GM06990 (cell line): ENCODE data around the gene ATXN7L1.

Experiments
- DNase-seq: peaks from one replicate; pipeline ENCODE4 v3.0.0-alpha.2; 2011; ENCODE audit not compliant: insufficient read length; ENCODE audit errors: extremely low read depth
- H3K27me3 ChIP-seq: replicated peaks from 2 replicates; pipeline ENCODE4 v1.6.0; 2011; ENCODE audit warnings: low read length; ENCODE audit not compliant: control insufficient read depth, insufficient read depth
- H3K36me3 ChIP-seq: 2 replicates; pipeline ENCODE4 v1.5.1; 2011; ENCODE audit warnings: low read length; ENCODE audit not compliant: control insufficient read depth, insufficient read depth
- H3K4me3 ChIP-seq: replicated peaks from 2 replicates; pipeline ENCODE4 v1.5.1; 2011; ENCODE audit warnings: low read depth, mild to moderate bottlenecking, control low read depth, low read length
- CTCF ChIP-seq: IDR thresholded peaks from 2 replicates; pipeline ENCODE4 v1.5.1; 2011; ENCODE audit warnings: low read length, control low read depth, mild to moderate bottlenecking, inconsistent platforms; ENCODE audit not compliant: insufficient read depth, poor library complexity, severe bottlenecking

ATXN7L1 gene

GRCh38 chr7:105745681-105746330 lies 130.6 kb downstream of the ATXN7L1 start:
- Histone ChIP-seq H3K4me3 (no peak overlapping the region), H3K27me3 (peaks cover 1% of the 10 kb centered on the region), H3K36me3 (no peaks in the 10 kb centered on the region)
- no peak for DNase-seq
- no peak for TF ChIP-seq CTCF

- no peak for DNase-seq
- peaks cover 1% of the 10 kb centered on the region for H3K27me3 ChIP-seq
- TF ChIP-seq CTCF: no peak
- no peaks in the 10 kb centered on the region for H3K36me3 ChIP-seq
- H3K4me3 ChIP-seq: no peak overlapping the region
These were observed 132.1 kb downstream of the ATXN7L1 start for GRCh38 chr7:105744258-105744657.

- H3K27me3 ChIP-seq: peaks cover 1% of the 10 kb centered on the region
These were observed 132.9 kb downstream of the ATXN7L1 start for GRCh38 chr7:105743351-105744090.

GRCh38 chr7:105742787-105743186 lies 133.6 kb downstream of the ATXN7L1 start:
- Histone ChIP-seq H3K36me3 (no peaks in the 10 kb centered on the region), H3K4me3 (no peak overlapping the region), H3K27me3 (peaks cover 1% of the 10 kb centered on the region)
- DNase-seq: no peak
- TF ChIP-seq CTCF: no peak

More at GRCh38 chr7:105743351-105744090, 132.9 kb downstream of the ATXN7L1 start:
- no peak for TF ChIP-seq CTCF
- no peak overlapping the region for H3K4me3 ChIP-seq
- H3K36me3 ChIP-seq: no peaks in the 10 kb centered on the region
- peak; percentile 24 for DNase-seq

GRCh38 chr7:105741982-105742381 lies 134.4 kb downstream of the ATXN7L1 start:
- no peak for TF ChIP-seq CTCF
- Histone ChIP-seq H3K27me3 (peaks cover 1% of the 10 kb centered on the region), H3K4me3 (no peak overlapping the region), H3K36me3 (no peaks in the 10 kb centered on the region)
- no peak for DNase-seq
